MV-4-11 (cell line): Measurements from ENCODE around the gene AP1S2.
A peak's percentile ranks its signal among the peaks of the same experiment; 100 is the strongest.

Experiments used
- DNase-seq: peaks from one replicate; lab custom pipeline; 2025; lab: John Stamatoyannopoulos, UW

Gene AP1S2

DNA sequence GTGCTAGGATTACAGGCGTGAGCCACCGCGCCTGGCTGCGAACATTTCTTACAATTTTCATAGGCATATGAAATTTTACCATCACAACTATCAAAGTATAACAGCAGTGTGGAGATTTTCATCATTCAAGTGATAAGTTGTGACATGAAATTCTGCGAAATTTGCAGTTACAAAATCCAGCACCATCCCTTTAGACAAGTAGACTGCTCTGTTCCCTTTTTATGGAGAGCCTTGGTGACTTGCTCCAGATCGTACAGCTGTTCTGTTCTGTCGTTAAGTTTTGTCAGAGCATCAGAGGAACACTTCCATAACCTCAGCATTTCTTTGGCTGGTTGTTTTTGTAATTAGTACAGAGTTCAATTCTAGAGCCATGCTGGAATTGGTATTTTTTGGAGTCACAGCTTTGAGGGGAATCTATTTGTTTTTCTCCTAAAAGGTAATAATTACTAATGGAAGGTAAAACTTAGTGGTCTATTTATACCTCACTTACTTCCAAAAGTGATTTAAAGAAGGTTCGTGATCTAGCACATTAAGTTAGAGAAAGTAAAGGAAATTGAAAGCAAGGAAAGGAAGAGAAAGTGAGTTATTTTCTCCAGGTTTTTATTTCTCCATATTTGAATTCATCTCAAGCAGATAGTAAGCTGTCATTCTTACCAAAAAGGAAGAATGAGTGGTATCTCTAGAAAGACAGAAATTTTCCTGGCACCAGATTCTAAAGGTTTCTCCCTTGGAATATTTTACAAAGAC, 42.2 kb downstream of the AP1S2 start:
- peak; percentile 26 for DNase-seq

DNA sequence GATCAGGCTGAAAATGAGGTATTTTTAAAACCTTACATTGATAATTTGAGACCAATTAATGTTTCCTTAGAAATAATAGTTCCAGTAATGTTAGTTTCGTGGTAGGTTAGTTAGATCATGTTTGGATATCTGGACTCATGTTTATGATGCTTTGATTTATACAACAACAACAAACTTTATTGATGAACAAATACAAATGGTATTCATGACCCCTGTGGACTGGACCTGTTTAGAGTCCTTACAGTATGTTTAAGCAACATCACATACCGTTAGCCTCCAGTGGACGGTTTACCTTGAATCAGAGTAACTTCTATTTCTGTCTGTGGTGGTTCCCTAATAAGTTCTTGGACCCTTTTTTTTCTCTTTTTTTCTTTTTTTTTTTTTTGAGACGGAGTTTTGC, 46.4 kb downstream of the AP1S2 start:
- no peak for DNase-seq

DNA sequence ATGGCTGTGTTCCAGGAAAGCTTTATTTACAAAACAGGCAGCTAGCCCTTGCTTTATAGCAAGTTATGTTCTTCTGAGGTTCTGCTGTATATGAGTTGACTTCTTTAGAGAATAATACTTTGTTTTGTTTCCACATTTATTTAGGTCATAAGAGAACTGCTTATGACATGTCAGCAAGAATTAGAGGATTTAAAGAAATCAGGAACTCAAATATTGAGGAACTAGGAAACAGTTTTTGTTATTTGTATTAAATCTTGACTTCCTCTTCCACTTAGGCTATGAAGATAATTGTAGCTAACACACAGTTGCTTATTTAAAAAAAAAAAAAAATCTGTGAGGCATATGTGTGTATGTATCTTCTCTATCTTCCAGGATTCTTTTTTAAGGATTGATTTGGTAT, 50.0 kb downstream of the AP1S2 start:
- DNase-seq, result peak; percentile 68

DNA sequence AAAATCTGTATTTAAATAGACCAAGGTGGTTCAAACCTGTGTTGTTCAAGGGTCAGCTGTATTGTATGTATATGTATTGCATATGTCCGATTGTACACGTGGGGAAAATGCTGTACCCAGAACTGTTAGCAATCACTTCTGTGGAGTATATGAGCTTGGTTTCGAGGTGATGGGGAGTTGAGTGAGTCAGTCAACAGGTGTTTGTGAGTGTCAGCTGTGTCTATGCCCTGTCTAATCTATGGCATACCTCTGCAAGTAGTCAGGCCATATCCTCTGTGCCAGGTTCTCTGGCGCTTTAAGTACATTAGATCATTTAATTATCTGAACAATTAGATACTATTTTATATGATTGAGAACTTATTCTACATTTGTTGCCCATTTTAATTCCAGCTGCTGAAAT, 56.9 kb downstream of the AP1S2 start:
- DNase-seq, result no peak

DNA sequence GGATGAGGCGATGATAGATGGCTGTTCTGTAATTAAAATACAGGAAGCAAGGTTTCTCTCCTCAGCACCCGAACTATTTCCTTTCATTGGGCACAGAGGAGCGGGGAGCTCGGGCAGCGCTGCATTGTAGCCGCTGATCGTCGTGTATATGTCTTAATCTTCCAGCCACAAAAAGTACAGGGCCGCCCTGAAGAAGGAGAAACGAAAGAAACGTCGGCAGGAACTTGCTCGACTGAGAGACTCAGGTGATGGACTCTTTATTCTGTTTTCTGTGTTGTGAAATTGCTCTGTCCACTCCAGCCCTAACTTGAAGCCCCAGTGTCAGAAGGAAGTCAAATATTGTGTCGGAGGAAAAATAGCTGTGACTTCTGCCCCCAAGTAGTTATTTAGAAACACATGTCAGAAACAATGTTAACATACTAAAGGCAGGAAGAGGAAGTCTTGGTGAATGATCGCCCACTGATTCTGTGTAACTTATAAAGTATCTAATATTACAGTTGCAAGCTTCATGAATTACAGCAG, 63.8 kb downstream of the AP1S2 start:
- peak; percentile 77 for DNase-seq

DNA sequence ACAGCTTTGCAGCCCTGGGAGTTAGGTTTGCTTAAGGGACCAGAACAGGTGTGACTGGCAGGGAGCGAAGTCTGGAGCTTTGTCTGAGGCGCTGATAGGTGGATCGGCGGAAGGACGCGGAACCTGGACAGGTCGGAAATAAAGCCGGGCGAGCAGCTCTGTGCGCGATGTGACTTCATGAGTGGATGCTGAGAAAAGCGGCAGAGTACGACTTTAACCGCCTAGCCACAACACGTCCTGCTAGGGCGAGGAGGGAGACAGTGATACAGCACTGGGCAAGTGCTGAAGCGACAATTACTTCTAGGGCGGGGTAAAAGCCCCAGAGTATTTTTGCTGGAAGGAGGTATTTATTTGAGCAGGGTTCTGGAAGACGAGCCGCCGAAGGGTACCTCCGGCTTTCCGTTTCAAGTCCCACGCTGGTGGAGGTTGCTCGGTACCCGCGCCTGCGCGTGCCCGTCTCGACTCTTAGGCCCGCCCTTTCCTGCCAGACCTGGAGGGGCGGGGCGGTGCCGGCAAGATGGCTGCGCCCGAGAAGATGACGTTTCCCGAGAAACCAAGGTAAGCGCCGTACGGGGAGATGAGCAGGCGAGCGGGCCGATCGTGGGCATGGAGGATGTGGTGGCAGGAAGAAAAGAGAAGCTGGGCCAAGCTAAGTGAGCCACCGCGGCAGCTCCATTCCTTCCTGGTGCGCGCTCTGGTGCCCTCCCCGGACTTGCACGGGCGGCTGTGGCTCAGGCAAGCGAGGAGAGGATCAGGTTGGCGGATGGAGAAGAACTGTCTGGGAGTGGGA, 64.4 kb downstream of the AP1S2 start, which contains the start of gene ZRSR2:
Gene ZRSR2 (plus strand): TSS at position 506 of the 790 bp plus-strand sequence. CDS start 12 bp downstream, at position 518.
- DNase-seq, result peak; percentile 69

DNA sequence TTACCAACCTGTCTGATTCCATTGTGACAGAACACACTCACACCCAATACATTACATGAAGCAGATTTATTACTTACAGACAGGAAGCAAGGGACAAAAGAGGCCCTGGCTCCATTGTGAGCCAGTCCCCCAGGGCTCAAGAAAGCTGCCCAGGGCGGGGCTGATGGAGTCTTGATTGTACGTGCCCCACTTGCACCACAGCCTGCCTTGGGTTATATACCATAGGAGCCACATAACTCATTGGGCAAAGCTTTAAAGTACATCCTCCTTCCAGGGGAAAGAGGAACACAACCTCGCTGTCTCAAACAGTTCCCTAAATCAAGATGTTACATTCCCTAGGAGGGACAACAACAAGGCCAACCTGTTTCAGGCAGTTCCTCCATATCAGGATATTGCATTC, 67.7 kb downstream of the AP1S2 start:
- DNase-seq, result peak; percentile 72

DNA sequence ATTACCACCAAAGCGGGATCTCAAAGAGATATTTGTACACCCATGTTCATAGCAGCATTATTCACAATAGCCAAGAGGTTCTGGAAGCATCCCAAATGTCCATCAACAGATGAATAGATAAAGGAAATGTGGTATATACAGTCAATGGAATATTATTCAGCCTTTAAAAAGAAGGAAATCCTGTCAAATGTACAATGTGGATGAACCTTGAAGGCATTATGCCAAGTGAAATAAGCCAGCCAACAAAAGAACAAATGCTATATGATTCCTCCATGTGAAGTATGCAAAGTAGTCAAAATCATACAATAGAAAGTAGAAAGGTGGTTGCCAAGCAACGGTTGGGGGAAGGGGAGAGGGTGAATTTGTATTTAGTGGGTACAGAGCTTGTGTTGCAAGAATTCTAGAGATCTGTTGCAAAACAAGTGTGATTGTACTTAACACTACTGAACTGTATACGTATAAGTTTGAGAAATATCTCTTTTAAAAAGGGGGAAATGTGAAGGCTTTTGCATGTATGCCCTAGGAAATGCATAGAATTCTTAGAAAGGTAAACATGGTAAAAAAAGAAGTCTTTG, 69.3 kb downstream of the AP1S2 start:
- DNase-seq, result peak; percentile 69

DNA sequence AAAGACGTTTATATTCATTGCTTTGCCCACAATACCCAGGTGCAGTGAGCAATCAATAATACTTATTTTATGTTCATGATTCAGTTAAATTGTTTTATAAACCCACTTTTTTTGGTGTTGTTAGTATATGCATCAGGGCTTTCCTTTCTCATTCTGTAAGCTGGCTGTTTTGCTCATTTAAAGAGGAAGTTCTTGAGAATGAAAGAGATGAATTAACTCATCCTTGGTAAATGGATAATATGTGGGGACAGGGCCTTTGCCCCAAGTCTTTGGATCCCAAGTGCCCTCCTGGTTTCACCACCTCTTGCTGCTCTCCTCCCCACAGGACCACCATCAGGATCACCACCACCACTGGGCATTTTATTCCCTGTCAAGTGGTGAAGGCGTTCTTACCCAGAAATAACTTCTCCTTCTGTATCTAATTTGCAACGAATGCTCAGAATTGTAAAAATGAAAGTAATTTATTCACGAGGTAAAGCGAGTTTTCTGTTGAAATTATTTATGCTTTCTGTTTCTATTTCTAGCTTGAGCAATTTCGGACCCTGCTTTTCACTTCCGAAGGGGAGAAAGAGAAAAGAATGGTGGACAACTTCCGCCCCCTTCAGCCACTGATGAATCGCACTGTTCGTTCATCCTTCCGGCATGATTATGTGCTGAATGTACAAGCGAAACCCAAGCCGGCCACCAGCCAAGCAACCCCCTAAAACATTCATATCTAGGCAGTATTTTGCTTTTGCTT, 72.5 kb downstream of the AP1S2 start:
- DNase-seq, result peak; percentile 62
